NB4 (cell line): ENCODE data around the gene KDM6B.

Experiments
- DNase-seq: peaks from one replicate; pipeline ENCODE4 v3.0.0; 2010; ENCODE audit warnings: low read depth
- H3K4me3 ChIP-seq: one replicate; pipeline ENCODE4 v1.5.1; 2011; ENCODE audit warnings: mild to moderate bottlenecking, low read depth, low read length, moderate library complexity
- CTCF ChIP-seq: IDR thresholded peaks from one replicate; pipeline ENCODE4 v1.5.1; 2012; ENCODE audit warnings: low read depth, low read length
- MAX ChIP-seq: IDR thresholded peaks from 2 replicates; pipeline ENCODE4 v1.6.1; 2011; ENCODE audit warnings: low read depth, low read length
- MYC ChIP-seq: IDR thresholded peaks from 2 replicates; pipeline ENCODE4 v1.6.1; 2011; ENCODE audit warnings: low read depth, low read length
- POLR2A ChIP-seq: IDR thresholded peaks from 2 replicates; pipeline ENCODE4 v1.6.1; 2011; ENCODE audit warnings: mild to moderate bottlenecking; ENCODE audit not compliant: insufficient read length; ENCODE audit errors: extremely low read depth

Gene KDM6B

GRCh38 chr17:7838090-7839075 lies 4.4 kb downstream of the KDM6B start:
- H3K4me3 ChIP-seq, result peak overlapping the region; percentile 66
- TF ChIP-seq CTCF (no peak), POLR2A (no peak), MAX (no peak), MYC (no peak)
- peak; percentile 83 for DNase-seq

- H3K4me3 ChIP-seq, result peak overlapping the region; percentile 46
- no peak for TF ChIP-seq CTCF
- no peak for TF ChIP-seq POLR2A
- TF ChIP-seq MYC, result no peak
- TF ChIP-seq MAX, result no peak
- peak; percentile 83 for DNase-seq
Observed at GRCh38 chr17:7839190-7839875, 5.3 kb downstream of the KDM6B start.

GRCh38 chr17:7839876-7840261 lies 5.9 kb downstream of the KDM6B start:
- no peak for TF ChIP-seq MAX
- TF ChIP-seq POLR2A, result no peak
- TF ChIP-seq CTCF, result no peak
- no peak for TF ChIP-seq MYC
- peak; percentile 17 for DNase-seq
- H3K4me3 ChIP-seq, result no peak overlapping the region

- TF ChIP-seq CTCF (no peak), POLR2A (no peak), MYC (no peak), MAX (no peak)
- H3K4me3 ChIP-seq, result no peak overlapping the region
- DNase-seq, result no peak
Observed at GRCh38 chr17:7840441-7840840, 6.4 kb downstream of the KDM6B start.

GRCh38 chr17:7840875-7841274 lies 6.9 kb downstream of the KDM6B start:
- TF ChIP-seq MAX (no peak), MYC (no peak), CTCF (no peak), POLR2A (no peak)
- peak overlapping the region; percentile 70 for H3K4me3 ChIP-seq

More at GRCh38 chr17:7840875-7841274, 6.9 kb downstream of the KDM6B start:
- DNase-seq, result no peak
